Stomach (tissue), 4 donors: ENCODE data around the gene PALLD.

Source experiments
- EP300 ChIP-seq: sonication (generic); formaldehyde crosslinking; IDR thresholded peaks from one replicate; pipeline ENCODE4 v1.6.1; 2017; ENCODE audit warnings: antibody characterized with exemption
- POLR2A ChIP-seq, 4 donors: fragments of 450-650 bp; IDR thresholded peaks; one replicate each; pipeline ENCODE4 v1.6.1; 2016; ENCODE audit warnings: antibody characterized with exemption in 4 of 4, control low read depth in 2 of 4, mild to moderate bottlenecking in 1 of 4, moderate library complexity in 1 of 4
- POLR2AphosphoS5 ChIP-seq, 3 donors: sonication (generic); formaldehyde crosslinking; IDR thresholded peaks; one replicate each; pipeline ENCODE4 v1.6.1; 2016; ENCODE audit warnings: antibody characterized with exemption in 3 of 3
- TF ChIP-seq, protein P1 (sequence below), 7 experiments: fragments of 450-650 bp in 4 of 7; fragments of 200-600 bp in 3 of 7; sonication (generic) in 3 of 7; IDR thresholded peaks; one replicate each; pipeline ENCODE4 v1.5.1; 2016 to 2019; ENCODE audit warnings: antibody characterized with exemption in 7 of 7, control low read depth in 2 of 7, mild to moderate bottlenecking in 1 of 7

DNA sequence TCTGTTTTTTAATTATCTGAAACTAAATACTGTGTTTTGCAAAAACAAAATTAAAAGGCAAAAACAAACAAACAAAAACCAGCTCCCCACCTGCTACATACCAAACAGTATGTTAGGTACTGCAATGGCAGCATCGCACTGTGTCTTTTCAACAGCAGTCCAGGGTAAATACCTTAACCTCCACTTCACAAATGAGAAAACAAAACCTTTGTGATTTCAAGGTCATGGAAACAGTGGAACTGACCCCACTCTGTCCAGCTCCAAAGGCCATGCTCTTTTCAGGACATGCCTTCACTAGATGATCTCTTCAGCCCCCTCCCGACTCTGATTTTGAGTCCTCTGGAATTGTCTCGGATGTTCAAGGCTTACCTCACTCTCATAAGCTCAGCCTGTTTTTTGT lies 329.8 kb downstream of the PALLD start:
- TF ChIP-seq POLR2AphosphoS5 (IDR thresholded peaks at IDR 0.05) (no peak), POLR2A (IDR thresholded peaks at IDR 0.05) (no peak), EP300 (no peak)
- TF ChIP-seq, protein P1, sequence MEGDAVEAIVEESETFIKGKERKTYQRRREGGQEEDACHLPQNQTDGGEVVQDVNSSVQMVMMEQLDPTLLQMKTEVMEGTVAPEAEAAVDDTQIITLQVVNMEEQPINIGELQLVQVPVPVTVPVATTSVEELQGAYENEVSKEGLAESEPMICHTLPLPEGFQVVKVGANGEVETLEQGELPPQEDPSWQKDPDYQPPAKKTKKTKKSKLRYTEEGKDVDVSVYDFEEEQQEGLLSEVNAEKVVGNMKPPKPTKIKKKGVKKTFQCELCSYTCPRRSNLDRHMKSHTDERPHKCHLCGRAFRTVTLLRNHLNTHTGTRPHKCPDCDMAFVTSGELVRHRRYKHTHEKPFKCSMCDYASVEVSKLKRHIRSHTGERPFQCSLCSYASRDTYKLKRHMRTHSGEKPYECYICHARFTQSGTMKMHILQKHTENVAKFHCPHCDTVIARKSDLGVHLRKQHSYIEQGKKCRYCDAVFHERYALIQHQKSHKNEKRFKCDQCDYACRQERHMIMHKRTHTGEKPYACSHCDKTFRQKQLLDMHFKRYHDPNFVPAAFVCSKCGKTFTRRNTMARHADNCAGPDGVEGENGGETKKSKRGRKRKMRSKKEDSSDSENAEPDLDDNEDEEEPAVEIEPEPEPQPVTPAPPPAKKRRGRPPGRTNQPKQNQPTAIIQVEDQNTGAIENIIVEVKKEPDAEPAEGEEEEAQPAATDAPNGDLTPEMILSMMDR (IDR thresholded peaks at IDR 0.05), result no peak
